H9 (cell line): ENCODE results near the gene TWSG1. TPM values are rescaled to one million over a fixed set of nuclear protein-coding genes. Genes with fewer than 3 reads are reported as not detected.

Source experiments
- DNase-seq: peaks from one replicate; pipeline ENCODE4 v3.0.0-alpha.2; 2017
- H2AFZ ChIP-seq: one replicate; pipeline ENCODE4 v1.6.1; 2013; ENCODE audit warnings: mild to moderate bottlenecking, low read length, control low read depth, moderate library complexity
- H2AK5ac ChIP-seq: 2 replicates; pipeline ENCODE4 v1.6.1; 2013; ENCODE audit warnings: low read length, control low read depth, mixed read lengths; ENCODE audit not compliant: insufficient read length
- H2BK120ac ChIP-seq: one replicate; pipeline ENCODE4 v1.6.1; 2013; ENCODE audit warnings: low read depth, mild to moderate bottlenecking, low read length, control low read depth, inconsistent platforms; ENCODE audit not compliant: poor library complexity, severe bottlenecking
- H2BK12ac ChIP-seq: 2 replicates; pipeline ENCODE4 v1.6.1; 2013; ENCODE audit warnings: low read length, control low read depth, mixed read lengths, low read depth; ENCODE audit not compliant: insufficient read length
- H2BK15ac ChIP-seq: 2 replicates; pipeline ENCODE4 v1.6.1; 2013; ENCODE audit warnings: low read depth, low read length, control low read depth
- H2BK20ac ChIP-seq: one replicate; pipeline ENCODE4 v1.6.1; 2013; ENCODE audit warnings: low read depth, mild to moderate bottlenecking, low read length, control low read depth, inconsistent platforms; ENCODE audit not compliant: poor library complexity, severe bottlenecking
- H2BK5ac ChIP-seq: 2 replicates; pipeline ENCODE4 v1.6.1; 2013; ENCODE audit warnings: low read length, control low read depth, mixed read lengths; ENCODE audit not compliant: insufficient read length
- H3K14ac ChIP-seq: 2 replicates; pipeline ENCODE4 v1.6.1; 2013; ENCODE audit warnings: low read length, control low read depth; ENCODE audit not compliant: insufficient read depth
- H3K18ac ChIP-seq: 2 replicates; pipeline ENCODE4 v1.6.1; 2013; ENCODE audit warnings: low read depth, mild to moderate bottlenecking, mixed read lengths, low read length, control low read depth; ENCODE audit not compliant: insufficient read length
- H3K23ac ChIP-seq: 2 replicates; pipeline ENCODE4 v1.6.1; 2013; ENCODE audit warnings: low read length, control low read depth, mixed read lengths, low read depth; ENCODE audit not compliant: insufficient read length
- H3K23me2 ChIP-seq: 2 replicates; pipeline ENCODE4 v1.6.1; 2013; ENCODE audit warnings: low read depth, mild to moderate bottlenecking, mixed read lengths, low read length, control low read depth; ENCODE audit not compliant: insufficient read length, poor library complexity, severe bottlenecking
- H3K27ac ChIP-seq: 2 replicates; pipeline ENCODE4 v1.5.1; 2013; ENCODE audit warnings: low read length, control low read depth, mixed read lengths, low read depth; ENCODE audit not compliant: insufficient read length
- H3K27me3 ChIP-seq: 2 replicates; pipeline ENCODE4 v1.6.1; 2013; ENCODE audit warnings: low read length, control low read depth, inconsistent platforms; ENCODE audit not compliant: insufficient read depth
- H3K4ac ChIP-seq: 2 replicates; pipeline ENCODE4 v1.6.1; 2013; ENCODE audit warnings: low read depth, mild to moderate bottlenecking, control low read depth, inconsistent platforms, low read length, moderate library complexity
- H3K4me1 ChIP-seq: 2 replicates; pipeline ENCODE4 v1.6.1; 2013; ENCODE audit warnings: low read length, control low read depth, inconsistent platforms; ENCODE audit not compliant: insufficient read depth
- H3K4me2 ChIP-seq: 2 replicates; pipeline ENCODE4 v1.6.1; 2013; ENCODE audit warnings: low read length, control low read depth, mixed read lengths; ENCODE audit not compliant: insufficient read length, insufficient read depth
- H3K56ac ChIP-seq: 2 replicates; pipeline ENCODE4 v1.6.1; 2013; ENCODE audit warnings: low read depth, mild to moderate bottlenecking, mixed read lengths, low read length, control low read depth; ENCODE audit not compliant: insufficient read length
- H3K79me1 ChIP-seq: 2 replicates; pipeline ENCODE4 v1.6.1; 2013; ENCODE audit warnings: low read depth, mild to moderate bottlenecking, moderate library complexity, low read length, control low read depth, inconsistent platforms; ENCODE audit not compliant: insufficient read depth, poor library complexity, severe bottlenecking
- H3K79me2 ChIP-seq: 2 replicates; pipeline ENCODE4 v1.6.1; 2013; ENCODE audit warnings: low read length, control low read depth, inconsistent platforms; ENCODE audit not compliant: insufficient read depth
- H3K9ac ChIP-seq: 2 replicates; pipeline ENCODE4 v1.6.1; 2013; ENCODE audit warnings: low read length, control low read depth, mixed read lengths; ENCODE audit not compliant: insufficient read length; ENCODE audit errors: extremely low read depth
- H3K9me3 ChIP-seq: one replicate; pipeline ENCODE4 v1.6.1; 2013; ENCODE audit warnings: low read depth, low read length, inconsistent platforms; ENCODE audit not compliant: control insufficient read depth
- H3T11ph ChIP-seq: one replicate; pipeline ENCODE4 v1.6.1; 2013; ENCODE audit warnings: mild to moderate bottlenecking, low read length, control low read depth, inconsistent platforms
- H4K20me1 ChIP-seq: one replicate; pipeline ENCODE4 v1.6.1; 2013; ENCODE audit not compliant: control insufficient read depth, insufficient read length, insufficient read depth
- H4K5ac ChIP-seq: 2 replicates; pipeline ENCODE4 v1.6.1; 2013; ENCODE audit warnings: low read depth, mild to moderate bottlenecking, mixed read lengths, low read length, control low read depth; ENCODE audit not compliant: insufficient read length
- H4K8ac ChIP-seq: replicated peaks from 2 replicates; pipeline ENCODE4 v1.6.1; 2013; ENCODE audit warnings: low read length, control low read depth, mixed read lengths, low read depth; ENCODE audit not compliant: insufficient read length
- H4K91ac ChIP-seq: 2 replicates; pipeline ENCODE4 v1.6.1; 2013; ENCODE audit warnings: low read depth, mild to moderate bottlenecking, moderate library complexity, mixed read lengths, low read length, control low read depth; ENCODE audit not compliant: insufficient read length
- H3K27ac Mint-ChIP-seq, 3 experiments: 2 replicates in 2 of 3; 3 replicates in 1 of 3; pipeline ENCODE4 v1.8.0; 2020 to 2021; ENCODE audit warnings: mixed read lengths in 3 of 3, mild to moderate bottlenecking in 1 of 3, moderate library complexity in 1 of 3
- H3K27me3 Mint-ChIP-seq: 2 replicates; pipeline ENCODE4 v1.8.0; 2021; ENCODE audit warnings: low read depth, mild to moderate bottlenecking, moderate library complexity, mixed read lengths
- H3K36me3 Mint-ChIP-seq, 3 experiments: 2 replicates in 2 of 3; 3 replicates in 1 of 3; pipeline ENCODE4 v1.8.0; 2020 to 2021; ENCODE audit warnings: low read depth in 3 of 3, mixed read lengths in 3 of 3; ENCODE audit not compliant: insufficient read depth in 1 of 3
- H3K4me1 Mint-ChIP-seq, 2 experiments: 2 replicates each; pipeline ENCODE4 v1.8.0; 2020; ENCODE audit warnings: mixed read lengths in 2 of 2
- H3K4me3 Mint-ChIP-seq, 2 experiments: 2 replicates in 1 of 2; 3 replicates in 1 of 2; pipeline ENCODE4 v1.8.0; 2020 to 2021; ENCODE audit warnings: mild to moderate bottlenecking in 2 of 2, mixed read lengths in 2 of 2, moderate library complexity in 1 of 2
- H3K9me3 Mint-ChIP-seq, 2 experiments: 2 replicates in 1 of 2; 3 replicates in 1 of 2; pipeline ENCODE4 v1.8.0; 2020; ENCODE audit warnings: mild to moderate bottlenecking in 2 of 2, mixed read lengths in 2 of 2, moderate library complexity in 1 of 2
- WGBS: extraction: QIAGEN DNeasy Blood & Tissue Kit; methylation state at CpG from one replicate; pipeline ENCODE4 v1.1.7; 2013; ENCODE audit warnings: missing lambda C conversion rate, low lambda C conversion rate, mixed read lengths; ENCODE audit not compliant: insufficient read length; ENCODE audit errors: extremely low coverage; 5-methylcytosine and 5-hydroxymethylcytosine counted together
- total RNA-seq: library from RNA; stranded (reverse); gene quantifications from 2 replicates; pipeline ENCODE4 v1.2.1, GENCODE V29; 2021
- TF ChIP-seq, protein P1 (sequence below): fragments of 200-600 bp; sonication (generic); conservative IDR thresholded peaks from 3 replicates; pipeline ENCODE4 v1.8.0; 2021; ENCODE audit warnings: antibody characterized with exemption, mild to moderate bottlenecking

Gene TWSG1
- total RNA-seq, 1 experiment from 2014 or later: 25.7 TPM

DNA sequence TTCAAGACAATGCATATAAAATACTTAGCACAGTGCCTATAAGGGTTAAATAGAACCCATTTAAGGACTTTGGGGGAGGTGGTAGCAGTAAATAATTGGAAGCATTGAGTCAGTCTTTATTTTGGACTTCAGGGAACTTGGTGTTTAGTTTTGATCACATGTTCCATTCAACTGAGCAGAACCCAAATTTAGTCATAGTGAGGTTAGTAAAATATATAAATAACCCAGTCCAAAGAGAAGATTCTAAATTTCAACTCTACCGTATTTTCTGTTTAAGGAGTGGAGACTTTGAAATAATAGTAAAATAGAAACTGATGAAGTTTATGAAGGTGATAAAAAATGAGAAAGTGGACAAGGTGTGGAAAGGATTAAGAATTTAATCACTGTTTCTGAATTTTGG lies 19.7 kb downstream of the TWSG1 start:
- no peaks in the 10 kb centered on the region for H3K23me2 ChIP-seq
- H3K79me1 ChIP-seq: no peaks in the 10 kb centered on the region
- H4K91ac ChIP-seq: no peak overlapping the region
- no peaks in the 10 kb centered on the region for H3K27me3 Mint-ChIP-seq
- H3K4me3 Mint-ChIP-seq: no peak overlapping the region
- no peak overlapping the region for H2BK15ac ChIP-seq
- no peaks in the 10 kb centered on the region for H3K27me3 ChIP-seq
- H2AK5ac ChIP-seq: no peak overlapping the region
- H3K79me2 ChIP-seq: no peaks in the 10 kb centered on the region
- no peak overlapping the region for H4K8ac ChIP-seq
- no peaks in the 10 kb centered on the region for H3K4me1 ChIP-seq
- H4K5ac ChIP-seq: no peak overlapping the region
- H2BK5ac ChIP-seq: no peak overlapping the region
- no peak overlapping the region for H3K4ac ChIP-seq
- no peak overlapping the region for H3K56ac ChIP-seq
- H2BK20ac ChIP-seq: no peak overlapping the region
- H3K27ac ChIP-seq: no peak overlapping the region
- no peak overlapping the region for H3K23ac ChIP-seq
- no peak overlapping the region for H2AFZ ChIP-seq
- no peak overlapping the region for H3K9ac ChIP-seq
- H4K20me1 ChIP-seq: no peaks in the 10 kb centered on the region
- H3K4me2 ChIP-seq: no peak overlapping the region
- H3K9me3 ChIP-seq: no peaks in the 10 kb centered on the region
- H3K14ac ChIP-seq: no peak overlapping the region
- H2BK12ac ChIP-seq: no peak overlapping the region
- no peak overlapping the region for H3K27ac Mint-ChIP-seq
- no peak overlapping the region for H3K18ac ChIP-seq
- no peak overlapping the region for H3T11ph ChIP-seq
- H3K36me3 Mint-ChIP-seq: peaks cover 0 to 5% (median 0%) of the 10 kb centered on the region in 3 experiments; a peak in 1 of 7 replicates
- no peak overlapping the region for H2BK120ac ChIP-seq
- TF ChIP-seq, protein P1, sequence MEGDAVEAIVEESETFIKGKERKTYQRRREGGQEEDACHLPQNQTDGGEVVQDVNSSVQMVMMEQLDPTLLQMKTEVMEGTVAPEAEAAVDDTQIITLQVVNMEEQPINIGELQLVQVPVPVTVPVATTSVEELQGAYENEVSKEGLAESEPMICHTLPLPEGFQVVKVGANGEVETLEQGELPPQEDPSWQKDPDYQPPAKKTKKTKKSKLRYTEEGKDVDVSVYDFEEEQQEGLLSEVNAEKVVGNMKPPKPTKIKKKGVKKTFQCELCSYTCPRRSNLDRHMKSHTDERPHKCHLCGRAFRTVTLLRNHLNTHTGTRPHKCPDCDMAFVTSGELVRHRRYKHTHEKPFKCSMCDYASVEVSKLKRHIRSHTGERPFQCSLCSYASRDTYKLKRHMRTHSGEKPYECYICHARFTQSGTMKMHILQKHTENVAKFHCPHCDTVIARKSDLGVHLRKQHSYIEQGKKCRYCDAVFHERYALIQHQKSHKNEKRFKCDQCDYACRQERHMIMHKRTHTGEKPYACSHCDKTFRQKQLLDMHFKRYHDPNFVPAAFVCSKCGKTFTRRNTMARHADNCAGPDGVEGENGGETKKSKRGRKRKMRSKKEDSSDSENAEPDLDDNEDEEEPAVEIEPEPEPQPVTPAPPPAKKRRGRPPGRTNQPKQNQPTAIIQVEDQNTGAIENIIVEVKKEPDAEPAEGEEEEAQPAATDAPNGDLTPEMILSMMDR: no peak
- H3K9me3 Mint-ChIP-seq: no peaks in the 10 kb centered on the region
- WGBS: no CpG with 5 or more reads among the region's 1 CpG
- DNase-seq: no peak
- no peaks in the 10 kb centered on the region for H3K4me1 Mint-ChIP-seq
